ENCODE results near the gene GRWD1.

- TF ChIP-seq TARDBP (IDR thresholded peaks at IDR 0.05): no peak
- no peak for TF ChIP-seq LEF1 (IDR thresholded peaks at IDR 0.05; ENCODE audit: borderline replicate concordance)
Measured at GRCh38 chr19:48444936-48445200, 915 bp upstream of the GRWD1 start.

All from HEK293T (cell line).